Ramos (cell line): ENCODE data around the gene NCR3LG1.

ENCODE experiments used
- in situ Hi-C: fragments of 300-500 bp; cut with MboI; formaldehyde crosslinking; loops from one replicate; pipeline ENCODE4 v1.14.3; 2022; ENCODE audit warnings: low sequenced_read_pairs; ENCODE audit not compliant: unreplicated experiment

The NCR3LG1 gene

GRCh38 chr11:17391493-17392355 lies 40.1 kb downstream of the NCR3LG1 start:
- in situ Hi-C loops: loop anchor here (5.0 kb wide), 1 partner anchor 111 kb away; no protein-coding TSS in a partner anchor

- in situ Hi-C loops: loop anchor here (5.0 kb wide), 1 partner anchor 109 kb away; no protein-coding TSS in a partner anchor
Observed at GRCh38 chr11:17392872-17393271, 41.3 kb downstream of the NCR3LG1 start.

- in situ Hi-C loops: loop anchor here (5.0 kb wide), 1 partner anchor 109 kb away; no protein-coding TSS in a partner anchor
Observed at GRCh38 chr11:17393472-17393871, 41.9 kb downstream of the NCR3LG1 start.

GRCh38 chr11:17394743-17395390 lies 43.3 kb downstream of the NCR3LG1 start:
- in situ Hi-C loops: loop anchor here (5.0 kb wide), 1 partner anchor 107 kb away; no protein-coding TSS in a partner anchor

- in situ Hi-C loops: no loop called here
Observed at GRCh38 chr11:17395554-17395961, 44.0 kb downstream of the NCR3LG1 start.

GRCh38 chr11:17395978-17396377 lies 44.4 kb downstream of the NCR3LG1 start:
- in situ Hi-C loops: no loop called here

- in situ Hi-C loops: no loop called here
Observed at GRCh38 chr11:17396598-17397310, 45.2 kb downstream of the NCR3LG1 start.

GRCh38 chr11:17397311-17398002 lies 45.9 kb downstream of the NCR3LG1 start:
- in situ Hi-C loops: no loop called here

- in situ Hi-C loops: no loop called here
Observed at GRCh38 chr11:17399236-17399635, 47.6 kb downstream of the NCR3LG1 start.

GRCh38 chr11:17400048-17400775 lies 48.6 kb downstream of the NCR3LG1 start:
- in situ Hi-C loops: no loop called here

- in situ Hi-C loops: no loop called here
Observed at GRCh38 chr11:17401316-17401715, 49.7 kb downstream of the NCR3LG1 start.

- in situ Hi-C loops: no loop called here
Observed at GRCh38 chr11:17401841-17402240, 50.2 kb downstream of the NCR3LG1 start.

GRCh38 chr11:17402486-17402885 lies 50.9 kb downstream of the NCR3LG1 start:
- in situ Hi-C loops: no loop called here

GRCh38 chr11:17403980-17404759 lies 52.6 kb downstream of the NCR3LG1 start:
- in situ Hi-C loops: no loop called here

- in situ Hi-C loops: no loop called here
Observed at GRCh38 chr11:17405232-17406005, 53.8 kb downstream of the NCR3LG1 start.

- in situ Hi-C loops: no loop called here
Observed at GRCh38 chr11:17406082-17406817, 54.6 kb downstream of the NCR3LG1 start.

- in situ Hi-C loops: no loop called here
Observed at GRCh38 chr11:17406818-17407149, 55.2 kb downstream of the NCR3LG1 start.
